Fibroblast of the conjunctiva (primary cell): ENCODE data around the gene AHCYL1.
A peak's percentile ranks its signal among the peaks of the same experiment; 100 is the strongest.

Experiments used
- DNase-seq: peaks from one replicate; pipeline ENCODE4 v3.0.0-alpha.2; 2010; ENCODE audit warnings: low read depth

AHCYL1 gene

GRCh38 chr1:109976762-109977161 lies 7.8 kb upstream of the AHCYL1 start:
- no peak for DNase-seq

- no peak for DNase-seq
Measured at GRCh38 chr1:109977225-109977624, 7.3 kb upstream of the AHCYL1 start.

- no peak for DNase-seq
Measured at GRCh38 chr1:109977657-109978378, 6.7 kb upstream of the AHCYL1 start.

- no peak for DNase-seq
Measured at GRCh38 chr1:109978761-109979488, 5.6 kb upstream of the AHCYL1 start.

- no peak for DNase-seq
Measured at GRCh38 chr1:109979489-109980091, 5.0 kb upstream of the AHCYL1 start.

- DNase-seq = no peak
Measured at GRCh38 chr1:109980324-109981003, 4.1 kb upstream of the AHCYL1 start.

- DNase-seq = no peak
Measured at GRCh38 chr1:109981004-109981335, 3.6 kb upstream of the AHCYL1 start.

- DNase-seq = no peak
Measured at GRCh38 chr1:109983380-109984189, 980 bp upstream of the AHCYL1 start.

GRCh38 chr1:109984190-109984455 lies 442 bp upstream of the AHCYL1 start:
- peak; percentile 74 for DNase-seq

- no peak for DNase-seq
Measured at GRCh38 chr1:109985247-109986053, 885 bp downstream of the AHCYL1 start.

GRCh38 chr1:109986054-109986444 lies 1.5 kb downstream of the AHCYL1 start:
- no peak for DNase-seq

GRCh38 chr1:109988349-109988914 lies 3.9 kb downstream of the AHCYL1 start:
- no peak for DNase-seq

- DNase-seq = no peak
Measured at GRCh38 chr1:109989506-109990301, 5.1 kb downstream of the AHCYL1 start.

- DNase-seq = no peak
Measured at GRCh38 chr1:109990302-109990653, 5.7 kb downstream of the AHCYL1 start.

GRCh38 chr1:109991400-109991925 lies 6.9 kb downstream of the AHCYL1 start:
- no peak for DNase-seq

GRCh38 chr1:109993885-109994284 lies 9.3 kb downstream of the AHCYL1 start:
- no peak for DNase-seq

- DNase-seq = no peak
Measured at GRCh38 chr1:109994654-109995053, 10.1 kb downstream of the AHCYL1 start.

- DNase-seq = no peak
Measured at GRCh38 chr1:109995536-109995935, 11.0 kb downstream of the AHCYL1 start.

GRCh38 chr1:109996476-109996875 lies 11.9 kb downstream of the AHCYL1 start:
- no peak for DNase-seq
